CD4-positive, alpha-beta memory T cell (primary cell): ENCODE measurements around the gene CNOT9. TPM values are rescaled to one million over a fixed set of nuclear protein-coding genes. Genes with fewer than 3 reads are reported as not detected.

Source experiments
- CTCF ChIA-PET: fragments of 350-600 bp; sonication (Branson Sonifier 250); formaldehyde crosslinking; loops from one replicate; lab custom pipeline; 2021; ENCODE audit warnings: inconsistent platforms; ENCODE audit not compliant: partially characterized antibody; lab: Charles Lee
- POLR2A ChIA-PET: fragments of 350-600 bp; sonication (Branson Sonifier 250); formaldehyde crosslinking; loops from one replicate; lab custom pipeline; 2021; ENCODE audit not compliant: partially characterized antibody; lab: Charles Lee
- DNase-seq, 5 donors: peaks; one replicate each; pipeline versions ENCODE4 v3.0.0 to v3.0.0-alpha.2; 2020 to 2022; ENCODE audit warnings: mixed read lengths in 1 of 5
- H3K27ac ChIP-seq: one replicate; pipeline ENCODE4 v1.7.0; 2013; ENCODE audit warnings: low read depth, low read length
- H3K27me3 ChIP-seq: 2 replicates; pipeline ENCODE4 v1.7.0; 2013; ENCODE audit warnings: mild to moderate bottlenecking, low read length, moderate library complexity; ENCODE audit not compliant: insufficient read depth
- H3K36me3 ChIP-seq: 2 replicates; pipeline ENCODE4 v1.7.0; 2013; ENCODE audit warnings: mild to moderate bottlenecking, low read length, moderate library complexity; ENCODE audit not compliant: insufficient read depth
- H3K4me1 ChIP-seq: 2 replicates; pipeline ENCODE4 v1.7.0; 2013; ENCODE audit warnings: mild to moderate bottlenecking, low read length, moderate library complexity; ENCODE audit not compliant: insufficient read depth
- H3K4me3 ChIP-seq, 2 donors: one replicate each; pipeline ENCODE4 v1.7.0; 2013; ENCODE audit warnings: low read length in 2 of 2, mild to moderate bottlenecking in 1 of 2
- H3K9me3 ChIP-seq, 2 donors: one replicate each; pipeline ENCODE4 v1.7.0; 2013; ENCODE audit warnings: low read length in 2 of 2, control low read depth in 1 of 2; ENCODE audit not compliant: control insufficient read depth in 1 of 2
- H3K27ac Mint-ChIP-seq, 7 donors: one replicate each; pipeline ENCODE4 v1.8.0; 2020 to 2021; ENCODE audit warnings: mixed read lengths in 7 of 7, mild to moderate bottlenecking in 6 of 7, inconsistent platforms in 3 of 7, moderate library complexity in 3 of 7
- H3K27me3 Mint-ChIP-seq, 2 donors: one replicate each; pipeline ENCODE4 v1.8.0; 2020 to 2021; ENCODE audit warnings: mixed read lengths in 2 of 2
- H3K36me3 Mint-ChIP-seq, 2 donors: one replicate each; pipeline ENCODE4 v1.8.0; 2020 to 2021; ENCODE audit warnings: mixed read lengths in 2 of 2, inconsistent platforms in 1 of 2, mild to moderate bottlenecking in 1 of 2
- H3K4me1 Mint-ChIP-seq, 4 donors: one replicate each; pipeline ENCODE4 v1.8.0; 2020 to 2021; ENCODE audit warnings: mixed read lengths in 4 of 4, mild to moderate bottlenecking in 1 of 4
- H3K4me3 Mint-ChIP-seq, 8 donors: one replicate each; pipeline ENCODE4 v1.8.0; 2020 to 2021; ENCODE audit warnings: mixed read lengths in 8 of 8, mild to moderate bottlenecking in 7 of 8, moderate library complexity in 6 of 8, inconsistent platforms in 3 of 8
- H3K9me3 Mint-ChIP-seq, 8 donors: one replicate each; pipeline ENCODE4 v1.8.0; 2020 to 2021; ENCODE audit warnings: mixed read lengths in 8 of 8, mild to moderate bottlenecking in 5 of 8, inconsistent platforms in 3 of 8, moderate library complexity in 1 of 8
- intact Hi-C: fragments of 100-400 bp; cut with micrococcal nuclease; formaldehyde crosslinking; loops from one replicate; pipeline ENCODE4 v1.15.1; 2023
- polyA plus RNA-seq, 2 donors: library from polyadenylated mRNA; unstranded; fragments of 300-500 nt; fragmentation: Illumina TruSeq; gene quantifications; one replicate each; pipeline ENCODE4 v1.2.3, GENCODE V29; 2021
- total RNA-seq, 2 experiments: library from RNA; stranded (reverse); gene quantifications; one replicate each; pipeline ENCODE4 v1.2.3, GENCODE V29; 2021

The CNOT9 gene
- total and polyA plus RNA-seq, 4 experiments from 2014 or later = 19.4 to 58.0 (median 38.4) TPM

GRCh38 chr2:218626369-218626768 is 57.7 kb downstream of the CNOT9 start:
- H3K27me3 Mint-ChIP-seq = no peaks in the 10 kb centered on the region
- no peaks in the 10 kb centered on the region for H3K36me3 Mint-ChIP-seq
- no peaks in the 10 kb centered on the region for H3K4me1 ChIP-seq
- H3K4me3 Mint-ChIP-seq = no peak overlapping the region
- H3K4me1 Mint-ChIP-seq = no peaks in the 10 kb centered on the region
- CTCF ChIA-PET = no interaction called here
- intact Hi-C loops = no loop called here
- no peaks in the 10 kb centered on the region for H3K36me3 ChIP-seq
- no peaks in the 10 kb centered on the region for H3K9me3 ChIP-seq
- H3K27ac ChIP-seq = no peak overlapping the region
- DNase-seq = no peak
- POLR2A ChIA-PET = interaction anchor here (0.6 kb wide), 1 partner anchor 45 kb away, joined by 3 read pairs; the partner anchor contains the start of genes RNF25 and STK36
- H3K9me3 Mint-ChIP-seq = peaks cover 0 to 2% (median 0%) of the 10 kb centered on the region in 8 donors
- no peak overlapping the region for H3K4me3 ChIP-seq
- no peak overlapping the region for H3K27ac Mint-ChIP-seq
- no peaks in the 10 kb centered on the region for H3K27me3 ChIP-seq

GRCh38 chr2:218627939-218628338 is 59.3 kb downstream of the CNOT9 start:
- no peaks in the 10 kb centered on the region for H3K27me3 ChIP-seq
- H3K9me3 ChIP-seq = no peaks in the 10 kb centered on the region
- DNase-seq = no peak
- intact Hi-C loops = no loop called here
- no peak overlapping the region for H3K4me3 ChIP-seq
- no peaks in the 10 kb centered on the region for H3K27me3 Mint-ChIP-seq
- no peak overlapping the region for H3K4me3 Mint-ChIP-seq
- H3K36me3 ChIP-seq = no peaks in the 10 kb centered on the region
- no peaks in the 10 kb centered on the region for H3K4me1 Mint-ChIP-seq
- no peak overlapping the region for H3K27ac ChIP-seq
- peaks cover 0 to 4% of the 10 kb centered on the region in 2 donors for H3K36me3 Mint-ChIP-seq
- no peak overlapping the region for H3K27ac Mint-ChIP-seq
- no peaks in the 10 kb centered on the region for H3K4me1 ChIP-seq
- ChIA-PET CTCF (interaction anchor here (1.2 kb wide), 1 partner anchor 10 kb away, joined by 5 read pairs; no protein-coding TSS in a partner anchor), POLR2A (no interaction called here)
- peaks cover 0 to 2% (median 0%) of the 10 kb centered on the region in 8 donors for H3K9me3 Mint-ChIP-seq

DNA sequence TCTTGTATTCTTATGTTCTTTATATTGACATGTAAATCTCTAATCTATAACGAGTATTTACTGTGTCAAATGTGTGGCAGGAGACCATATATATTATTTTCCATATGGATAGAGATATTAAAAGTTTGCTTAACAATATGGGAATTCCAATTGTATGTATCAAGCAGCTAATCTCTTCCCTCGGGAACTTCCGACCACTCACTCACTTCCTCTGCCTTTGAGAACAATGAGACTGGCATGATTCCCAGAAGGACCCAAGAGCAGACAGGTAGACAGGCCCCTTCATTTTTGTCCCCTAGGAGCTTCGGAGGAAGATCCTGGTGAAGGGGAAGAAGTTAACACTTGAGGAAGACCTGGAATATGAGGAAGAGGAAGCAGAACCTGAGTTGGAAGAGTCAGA is 63.2 kb downstream of the CNOT9 start:
- H3K4me1 ChIP-seq = no peaks in the 10 kb centered on the region
- DNase-seq = no peak
- intact Hi-C loops = no loop called here
- ChIA-PET CTCF (no interaction called here), POLR2A (no interaction called here)
- Mint-ChIP-seq H3K36me3 (peaks cover 18 to 37% of the 10 kb centered on the region in 2 donors), H3K4me1 (no peaks in the 10 kb centered on the region), H3K4me3 (no peak overlapping the region), H3K27me3 (no peaks in the 10 kb centered on the region), H3K27ac (no peak overlapping the region), H3K9me3 (no peaks in the 10 kb centered on the region)
- H3K9me3 ChIP-seq = no peaks in the 10 kb centered on the region
- no peak overlapping the region for H3K4me3 ChIP-seq
- H3K36me3 ChIP-seq = peaks cover 21% of the 10 kb centered on the region
- H3K27ac ChIP-seq = no peak overlapping the region
- H3K27me3 ChIP-seq = no peaks in the 10 kb centered on the region

- DNase-seq = no peak
- no peak overlapping the region for H3K4me3 ChIP-seq
- ChIA-PET POLR2A (no interaction called here), CTCF (no interaction called here)
- H3K36me3 ChIP-seq = peaks cover 55% of the 10 kb centered on the region
- no peaks in the 10 kb centered on the region for H3K4me1 ChIP-seq
- Mint-ChIP-seq H3K9me3 (no peaks in the 10 kb centered on the region), H3K4me3 (no peak overlapping the region), H3K27me3 (no peaks in the 10 kb centered on the region), H3K4me1 (peaks cover 0 to 3% (median under 1%) of the 10 kb centered on the region in 4 donors), H3K36me3 (peaks cover 35 to 71% of the 10 kb centered on the region in 2 donors), H3K27ac (peak overlapping the region in 1 of 7 donors; percentile 31)
- no peak overlapping the region for H3K27ac ChIP-seq
- no peaks in the 10 kb centered on the region for H3K9me3 ChIP-seq
- intact Hi-C loops = no loop called here
- no peaks in the 10 kb centered on the region for H3K27me3 ChIP-seq
Observed at GRCh38 chr2:218635719-218636118, 67.1 kb downstream of the CNOT9 start.

DNA sequence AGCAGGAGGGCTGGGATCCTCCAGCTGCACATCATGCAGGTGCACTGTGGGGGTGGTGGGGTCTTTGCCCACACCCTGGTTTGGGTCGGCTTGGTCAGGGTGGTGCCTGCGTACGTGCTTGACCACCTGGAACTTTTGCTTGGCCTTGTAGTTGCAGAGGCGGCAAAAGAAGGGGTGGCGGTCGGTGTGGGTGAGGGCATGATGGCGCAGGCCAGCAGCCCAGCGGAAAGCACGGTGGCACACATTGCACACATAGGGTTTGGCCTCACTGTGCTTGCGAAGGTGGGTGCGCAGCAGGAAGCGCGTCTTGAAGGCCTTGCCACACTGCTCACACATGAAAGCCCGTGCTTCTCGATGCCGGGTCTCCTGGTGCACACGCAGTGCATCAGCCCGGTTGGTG is 69.7 kb downstream of the CNOT9 start:
- H3K36me3 Mint-ChIP-seq = peaks cover 39 to 78% of the 10 kb centered on the region in 2 donors
- peaks cover 0 to 3% (median under 1%) of the 10 kb centered on the region in 4 donors for H3K4me1 Mint-ChIP-seq
- Histone ChIP-seq H3K4me3 (no peak overlapping the region), H3K9me3 (no peaks in the 10 kb centered on the region), H3K36me3 (peaks cover 73% of the 10 kb centered on the region), H3K4me1 (no peaks in the 10 kb centered on the region), H3K27ac (no peak overlapping the region), H3K27me3 (no peaks in the 10 kb centered on the region)
- POLR2A ChIA-PET = no interaction called here
- CTCF ChIA-PET = interaction anchor here (1.7 kb wide), 1 partner anchor 10 kb away, joined by 5 read pairs; no protein-coding TSS in a partner anchor
- H3K4me3 Mint-ChIP-seq = no peak overlapping the region
- intact Hi-C loops = no loop called here
- no peak overlapping the region for H3K27ac Mint-ChIP-seq
- DNase-seq = no peak
- no peaks in the 10 kb centered on the region for H3K27me3 Mint-ChIP-seq
- no peaks in the 10 kb centered on the region for H3K9me3 Mint-ChIP-seq

GRCh38 chr2:218642121-218642656 is 73.5 kb downstream of the CNOT9 start:
- peaks cover 0 to 3% (median under 1%) of the 10 kb centered on the region in 4 donors for H3K4me1 Mint-ChIP-seq
- H3K27me3 ChIP-seq = no peaks in the 10 kb centered on the region
- no peak for DNase-seq
- intact Hi-C loops = no loop called here
- H3K4me1 ChIP-seq = no peaks in the 10 kb centered on the region
- no peaks in the 10 kb centered on the region for H3K9me3 ChIP-seq
- H3K9me3 Mint-ChIP-seq = no peaks in the 10 kb centered on the region
- no peak overlapping the region for H3K27ac Mint-ChIP-seq
- CTCF ChIA-PET = no interaction called here
- H3K27ac ChIP-seq = no peak overlapping the region
- no peak overlapping the region for H3K4me3 Mint-ChIP-seq
- POLR2A ChIA-PET = no interaction called here
- H3K36me3 ChIP-seq = peaks cover 79% of the 10 kb centered on the region
- no peak overlapping the region for H3K4me3 ChIP-seq
- H3K36me3 Mint-ChIP-seq = peaks cover 32 to 74% of the 10 kb centered on the region in 2 donors
- H3K27me3 Mint-ChIP-seq = no peaks in the 10 kb centered on the region

DNA sequence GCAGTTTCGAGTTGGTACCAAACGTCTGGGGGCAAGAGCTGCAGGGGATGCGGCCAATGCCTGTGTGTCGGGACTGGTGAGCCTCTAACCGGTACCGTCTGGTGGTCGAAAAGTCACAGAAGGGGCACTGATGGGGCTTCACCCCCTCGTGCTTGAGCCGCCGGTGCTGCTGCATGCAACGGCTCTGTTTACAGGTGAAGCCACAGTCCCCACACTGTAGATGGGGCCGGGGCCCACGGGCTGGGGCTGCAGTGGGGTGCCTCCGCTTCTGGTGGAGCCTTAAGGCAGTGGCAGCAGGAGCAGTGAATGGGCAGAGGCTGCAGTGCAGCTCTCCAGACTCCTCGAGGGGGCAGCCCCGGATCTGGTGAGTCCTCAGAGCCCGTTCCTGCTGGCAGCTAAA is 74.1 kb downstream of the CNOT9 start:
- Mint-ChIP-seq H3K9me3 (no peaks in the 10 kb centered on the region), H3K4me1 (peaks cover 0 to 5% (median 2%) of the 10 kb centered on the region in 4 donors), H3K36me3 (peaks cover 30 to 73% of the 10 kb centered on the region in 2 donors), H3K27me3 (no peaks in the 10 kb centered on the region), H3K4me3 (no peak overlapping the region), H3K27ac (no peak overlapping the region)
- intact Hi-C loops = no loop called here
- no peaks in the 10 kb centered on the region for H3K4me1 ChIP-seq
- H3K4me3 ChIP-seq = no peak overlapping the region
- peaks cover 79% of the 10 kb centered on the region for H3K36me3 ChIP-seq
- no peaks in the 10 kb centered on the region for H3K9me3 ChIP-seq
- CTCF ChIA-PET = interaction anchor here (1.3 kb wide), 1 partner anchor 16 kb away, joined by 3 read pairs; no protein-coding TSS in a partner anchor
- H3K27ac ChIP-seq = no peak overlapping the region
- POLR2A ChIA-PET = no interaction called here
- no peak for DNase-seq
- no peaks in the 10 kb centered on the region for H3K27me3 ChIP-seq
